Measurements from ENCODE around the gene RNU1-3. TPM values are rescaled to one million over a fixed set of nuclear protein-coding genes. Genes with fewer than 3 reads are reported as not detected.
A peak's percentile ranks its signal among the peaks of the same experiment; 100 is the strongest.
"Not testable (repeated sequence)": the region's sequence is repeated elsewhere in the genome, so short reads cannot be mapped to it uniquely, and the experiment has no call there.

Gene RNU1-3
- total RNA-seq, 2 experiments from 2014 or later: 1,570 to 1,691 TPM

GRCh38 chr1:16621681-16622315 lies 45.0 kb downstream of the RNU1-3 start:
- not testable (repeated sequence) for H3K4me3 Mint-ChIP-seq, DNase-seq, H3K4me1 Mint-ChIP-seq, H3K9me3 Mint-ChIP-seq, H3K27ac Mint-ChIP-seq, H3K27me3 Mint-ChIP-seq
- ChIA-PET POLR2A (interaction anchor here (1.3 kb wide), 1 partner anchor 9 kb away, joined by 5 read pairs; the partner anchor contains the start of gene NBPF1), CTCF (interaction anchor here (0.8 to 3.0 kb wide), 18 partner anchors 11 to 424 kb away, joined by 3 to 29 read pairs (median 6); partner anchors contain the start of gene NECAP2)
- peaks cover 15% of the 10 kb centered on the region for H3K36me3 Mint-ChIP-seq (ENCODE audit: low read depth)

- no peak for DNase-seq
- Mint-ChIP-seq H3K36me3 (ENCODE audit: low read depth) (peaks cover 13% of the 10 kb centered on the region), H3K4me3 (no peak overlapping the region), H3K4me1 (no peaks in the 10 kb centered on the region), H3K27me3 (no peaks in the 10 kb centered on the region), H3K27ac (no peak overlapping the region), H3K9me3 (no peaks in the 10 kb centered on the region)
- POLR2A ChIA-PET: interaction anchor here (0.6 to 1.0 kb wide), 2 partner anchors 283 to 330 kb away, joined by 3 read pairs; no protein-coding TSS in a partner anchor
- CTCF ChIA-PET: interaction anchor here (0.7 to 3.0 kb wide), 37 partner anchors 9 to 538 kb away, joined by 3 to 29 read pairs (median 5); partner anchors contain the start of genes CROCC and NECAP2
Measured at GRCh38 chr1:16621300-16621658, 45.5 kb downstream of the RNU1-3 start.

- CTCF ChIA-PET: interaction anchor here (1.0 to 3.0 kb wide), 16 partner anchors 8 to 426 kb away, joined by 5 to 29 read pairs (median 10); partner anchors contain the start of gene NECAP2
- H3K4me1 Mint-ChIP-seq; H3K36me3 Mint-ChIP-seq (ENCODE audit: low read depth); H3K27me3 Mint-ChIP-seq; H3K27ac Mint-ChIP-seq; POLR2A ChIA-PET; H3K4me3 Mint-ChIP-seq; H3K9me3 Mint-ChIP-seq: not testable (repeated sequence)
- peak; percentile 16 for DNase-seq
Measured at GRCh38 chr1:16619803-16620501, 46.8 kb downstream of the RNU1-3 start.

GRCh38 chr1:16618719-16619118 lies 48.0 kb downstream of the RNU1-3 start:
- POLR2A ChIA-PET: no interaction called here
- H3K4me3 Mint-ChIP-seq: no peak overlapping the region
- peak; percentile 16 for DNase-seq

GRCh38 chr1:16617778-16618580 lies 48.8 kb downstream of the RNU1-3 start:
- Mint-ChIP-seq H3K27me3 (no peaks in the 10 kb centered on the region), H3K4me1 (no peaks in the 10 kb centered on the region), H3K27ac (no peak overlapping the region), H3K36me3 (ENCODE audit: low read depth) (no peaks in the 10 kb centered on the region), H3K9me3 (no peaks in the 10 kb centered on the region), H3K4me3 (no peak overlapping the region)
- ChIA-PET POLR2A (no interaction called here), CTCF (interaction anchor here (0.9 kb wide), 1 partner anchor 8 kb away, joined by 4 read pairs; no protein-coding TSS in a partner anchor)
- DNase-seq: no peak

More at GRCh38 chr1:16618719-16619118, 48.0 kb downstream of the RNU1-3 start:
- CTCF ChIA-PET: interaction anchor here (0.9 kb wide), 1 partner anchor 9 kb away, joined by 4 read pairs; no protein-coding TSS in a partner anchor
- Mint-ChIP-seq H3K27ac (no peak overlapping the region), H3K27me3 (no peaks in the 10 kb centered on the region), H3K4me1 (no peaks in the 10 kb centered on the region), H3K36me3 (ENCODE audit: low read depth) (no peaks in the 10 kb centered on the region), H3K9me3 (no peaks in the 10 kb centered on the region)

- Mint-ChIP-seq H3K4me1 (no peaks in the 10 kb centered on the region), H3K27me3 (no peaks in the 10 kb centered on the region), H3K27ac (no peak overlapping the region), H3K9me3 (no peaks in the 10 kb centered on the region), H3K36me3 (ENCODE audit: low read depth) (no peaks in the 10 kb centered on the region), H3K4me3 (no peak overlapping the region)
- ChIA-PET POLR2A (interaction anchor here (1.2 to 1.4 kb wide), 2 partner anchors 104 to 288 kb away, joined by 3 read pairs; no protein-coding TSS in a partner anchor), CTCF (interaction anchor here (2.3 kb wide), 1 partner anchor 8 kb away, joined by 9 read pairs; no protein-coding TSS in a partner anchor)
- DNase-seq: no peak
Measured at GRCh38 chr1:16617114-16617631, 49.6 kb downstream of the RNU1-3 start.

Other genes starting within 250 kb of the RNU1-3 start
- gene SPATA21, start 229.5 kb downstream of the RNU1-3 start, total RNA-seq: under 1 TPM in 1 of 2 experiments, not detected in 1; 0.05 TPM
- gene NECAP2, start 226.2 kb downstream of the RNU1-3 start, total RNA-seq: 100 to 1,000 TPM; 123 to 132 TPM
- gene RNU1-1, start 152.7 kb downstream of the RNU1-3 start, total RNA-seq: 1,000 to 10,000 TPM; 1,570 to 1,691 TPM
- 1 to 10 TPM; 1.7 to 2.2 TPM for gene NBPF1, start 53.4 kb downstream of the RNU1-3 start, total RNA-seq
- 1,000 to 10,000 TPM; 1,570 to 1,691 TPM for gene RNU1-4, start 73.6 kb upstream of the RNU1-3 start, total RNA-seq
- 1,000 to 10,000 TPM; 1,570 to 1,691 TPM for gene RNU1-2, start 229.0 kb upstream of the RNU1-3 start, total RNA-seq

Data from activated CD4-positive, alpha-beta memory T cell treated with anti-CD3 and anti-CD28 coated beads, Interleukin-2, amount 10 ng/mL, durations not matched to agents 7 days and 5 days (primary cell).